ENCODE results near the gene C1QTNF1.

C1QTNF1 gene

GRCh38 chr17:79047291-79047920 lies 23.4 kb downstream of the C1QTNF1 start:
- Histone ChIP-seq H3K36me3 (ENCODE audit: insufficient read depth, low read length) (no peaks in the 10 kb centered on the region), H3K4me1 (ENCODE audit: insufficient read depth, low read length) (no peaks in the 10 kb centered on the region), H3K27ac (ENCODE audit: low read depth, low read length) (no peak overlapping the region), H3K27me3 (ENCODE audit: control insufficient read depth in 1 of 2, insufficient read depth in 2 of 2, low read length in 2 of 2) (no peaks in the 10 kb centered on the region), H3K9ac (ENCODE audit: low read length) (no peak overlapping the region), H3K9me3 (ENCODE audit: low read length) (no peaks in the 10 kb centered on the region), H3K4me3 (ENCODE audit: low read depth in 1 of 2, low read length in 2 of 2) (no peak overlapping the region)

GRCh38 chr17:79047923-79048825 lies 24.2 kb downstream of the C1QTNF1 start:
- H3K4me3 ChIP-seq (ENCODE audit: low read depth in 1 of 2, low read length in 2 of 2): no peak overlapping the region
- no peak overlapping the region for H3K9ac ChIP-seq (ENCODE audit: low read length)
- H3K27me3 ChIP-seq (ENCODE audit: control insufficient read depth in 1 of 2, insufficient read depth in 2 of 2, low read length in 2 of 2): no peaks in the 10 kb centered on the region
- H3K36me3 ChIP-seq (ENCODE audit: insufficient read depth, low read length): no peaks in the 10 kb centered on the region
- no peaks in the 10 kb centered on the region for H3K9me3 ChIP-seq (ENCODE audit: low read length)
- no peak overlapping the region for H3K27ac ChIP-seq (ENCODE audit: low read depth, low read length)
- H3K4me1 ChIP-seq (ENCODE audit: insufficient read depth, low read length): no peaks in the 10 kb centered on the region

GRCh38 chr17:79048826-79049755 lies 25.1 kb downstream of the C1QTNF1 start:
- Histone ChIP-seq H3K36me3 (ENCODE audit: insufficient read depth, low read length) (no peaks in the 10 kb centered on the region), H3K9me3 (ENCODE audit: low read length) (no peaks in the 10 kb centered on the region), H3K27me3 (ENCODE audit: control insufficient read depth in 1 of 2, insufficient read depth in 2 of 2, low read length in 2 of 2) (no peaks in the 10 kb centered on the region), H3K9ac (ENCODE audit: low read length) (no peak overlapping the region), H3K27ac (ENCODE audit: low read depth, low read length) (no peak overlapping the region), H3K4me3 (ENCODE audit: low read depth in 1 of 2, low read length in 2 of 2) (no peak overlapping the region), H3K4me1 (ENCODE audit: insufficient read depth, low read length) (no peaks in the 10 kb centered on the region)

- Histone ChIP-seq H3K4me3 (ENCODE audit: low read depth in 1 of 2, low read length in 2 of 2) (no peak overlapping the region), H3K4me1 (ENCODE audit: insufficient read depth, low read length) (no peaks in the 10 kb centered on the region), H3K27ac (ENCODE audit: low read depth, low read length) (no peak overlapping the region), H3K27me3 (ENCODE audit: control insufficient read depth in 1 of 2, insufficient read depth in 2 of 2, low read length in 2 of 2) (no peaks in the 10 kb centered on the region), H3K9ac (ENCODE audit: low read length) (no peak overlapping the region), H3K9me3 (ENCODE audit: low read length) (no peaks in the 10 kb centered on the region), H3K36me3 (ENCODE audit: insufficient read depth, low read length) (no peaks in the 10 kb centered on the region)
These were observed 25.9 kb downstream of the C1QTNF1 start for GRCh38 chr17:79049821-79050220.

GRCh38 chr17:79050551-79050950 lies 26.6 kb downstream of the C1QTNF1 start:
- Histone ChIP-seq H3K27ac (ENCODE audit: low read depth, low read length) (no peak overlapping the region), H3K27me3 (ENCODE audit: control insufficient read depth in 1 of 2, insufficient read depth in 2 of 2, low read length in 2 of 2) (no peaks in the 10 kb centered on the region), H3K4me3 (ENCODE audit: low read depth in 1 of 2, low read length in 2 of 2) (no peak overlapping the region), H3K36me3 (ENCODE audit: insufficient read depth, low read length) (no peaks in the 10 kb centered on the region), H3K9me3 (ENCODE audit: low read length) (no peaks in the 10 kb centered on the region), H3K4me1 (ENCODE audit: insufficient read depth, low read length) (no peaks in the 10 kb centered on the region), H3K9ac (ENCODE audit: low read length) (no peak overlapping the region)

- H3K4me3 ChIP-seq (ENCODE audit: low read depth in 1 of 2, low read length in 2 of 2): no peak overlapping the region
- no peaks in the 10 kb centered on the region for H3K36me3 ChIP-seq (ENCODE audit: insufficient read depth, low read length)
- no peak overlapping the region for H3K27ac ChIP-seq (ENCODE audit: low read depth, low read length)
These were observed 27.3 kb downstream of the C1QTNF1 start for GRCh38 chr17:79051306-79051705.

GRCh38 chr17:79052131-79052530 lies 28.2 kb downstream of the C1QTNF1 start:
- no peak overlapping the region for H3K27ac ChIP-seq (ENCODE audit: low read depth, low read length)
- no peaks in the 10 kb centered on the region for H3K4me1 ChIP-seq (ENCODE audit: insufficient read depth, low read length)
- H3K27me3 ChIP-seq (ENCODE audit: control insufficient read depth in 1 of 2, insufficient read depth in 2 of 2, low read length in 2 of 2): no peaks in the 10 kb centered on the region

More at GRCh38 chr17:79051306-79051705, 27.3 kb downstream of the C1QTNF1 start:
- Histone ChIP-seq H3K9ac (ENCODE audit: low read length) (no peak overlapping the region), H3K4me1 (ENCODE audit: insufficient read depth, low read length) (no peaks in the 10 kb centered on the region), H3K27me3 (ENCODE audit: control insufficient read depth in 1 of 2, insufficient read depth in 2 of 2, low read length in 2 of 2) (no peaks in the 10 kb centered on the region), H3K9me3 (ENCODE audit: low read length) (no peaks in the 10 kb centered on the region)

GRCh38 chr17:79053251-79053925 lies 29.4 kb downstream of the C1QTNF1 start:
- H3K9me3 ChIP-seq (ENCODE audit: low read length): no peaks in the 10 kb centered on the region
- no peaks in the 10 kb centered on the region for H3K36me3 ChIP-seq (ENCODE audit: insufficient read depth, low read length)
- H3K4me1 ChIP-seq (ENCODE audit: insufficient read depth, low read length): no peaks in the 10 kb centered on the region
- H3K27ac ChIP-seq (ENCODE audit: low read depth, low read length): no peak overlapping the region
- no peak overlapping the region for H3K9ac ChIP-seq (ENCODE audit: low read length)
- H3K27me3 ChIP-seq (ENCODE audit: control insufficient read depth in 1 of 2, insufficient read depth in 2 of 2, low read length in 2 of 2): no peaks in the 10 kb centered on the region
- H3K4me3 ChIP-seq (ENCODE audit: low read depth in 1 of 2, low read length in 2 of 2): no peak overlapping the region

More at GRCh38 chr17:79052131-79052530, 28.2 kb downstream of the C1QTNF1 start:
- Histone ChIP-seq H3K9ac (ENCODE audit: low read length) (no peak overlapping the region), H3K4me3 (ENCODE audit: low read depth in 1 of 2, low read length in 2 of 2) (no peak overlapping the region), H3K36me3 (ENCODE audit: insufficient read depth, low read length) (no peaks in the 10 kb centered on the region), H3K9me3 (ENCODE audit: low read length) (no peaks in the 10 kb centered on the region)

- H3K27ac ChIP-seq (ENCODE audit: low read depth, low read length): no peak overlapping the region
- no peaks in the 10 kb centered on the region for H3K9me3 ChIP-seq (ENCODE audit: low read length)
- H3K27me3 ChIP-seq (ENCODE audit: control insufficient read depth in 1 of 2, insufficient read depth in 2 of 2, low read length in 2 of 2): no peaks in the 10 kb centered on the region
- no peaks in the 10 kb centered on the region for H3K4me1 ChIP-seq (ENCODE audit: insufficient read depth, low read length)
- no peaks in the 10 kb centered on the region for H3K36me3 ChIP-seq (ENCODE audit: insufficient read depth, low read length)
- H3K9ac ChIP-seq (ENCODE audit: low read length): no peak overlapping the region
- H3K4me3 ChIP-seq (ENCODE audit: low read depth in 1 of 2, low read length in 2 of 2): no peak overlapping the region
These were observed 30.4 kb downstream of the C1QTNF1 start for GRCh38 chr17:79054200-79054960.

GRCh38 chr17:79055197-79055596 lies 31.2 kb downstream of the C1QTNF1 start:
- H3K4me3 ChIP-seq (ENCODE audit: low read depth in 1 of 2, low read length in 2 of 2): no peak overlapping the region
- H3K9ac ChIP-seq (ENCODE audit: low read length): no peak overlapping the region
- no peaks in the 10 kb centered on the region for H3K9me3 ChIP-seq (ENCODE audit: low read length)
- no peaks in the 10 kb centered on the region for H3K36me3 ChIP-seq (ENCODE audit: insufficient read depth, low read length)
- no peak overlapping the region for H3K27ac ChIP-seq (ENCODE audit: low read depth, low read length)
- no peaks in the 10 kb centered on the region for H3K27me3 ChIP-seq (ENCODE audit: control insufficient read depth in 1 of 2, insufficient read depth in 2 of 2, low read length in 2 of 2)
- no peaks in the 10 kb centered on the region for H3K4me1 ChIP-seq (ENCODE audit: insufficient read depth, low read length)
